Central memory CD8-positive, alpha-beta T cell (primary cell): ENCODE measurements around the gene CMPK1.

Experiments
- ATAC-seq: fragments of 150-1000 bp; cut with Tn5 transposase; replicated peaks from 2 replicates; pipeline ENCODE4 v1.10.0; 2022; ENCODE audit warnings: mild to moderate bottlenecking, moderate FRiP score, moderate number of reproducible peaks; ENCODE audit not compliant: poor library complexity, severe bottlenecking; ENCODE audit errors: extremely low read depth
- DNase-seq, 2 donors: peaks; one replicate each; pipeline ENCODE4 v3.0.0; 2021; ENCODE audit warnings: low spot score in 2 of 2
- H3K27ac Mint-ChIP-seq: one replicate; pipeline ENCODE4 v1.8.0; 2022; ENCODE audit warnings: low read depth, mild to moderate bottlenecking, moderate library complexity, mixed read lengths
- H3K27me3 Mint-ChIP-seq: one replicate; pipeline ENCODE4 v1.8.0; 2022; ENCODE audit warnings: mixed read lengths
- H3K36me3 Mint-ChIP-seq: one replicate; pipeline ENCODE4 v1.8.0; 2022; ENCODE audit warnings: mild to moderate bottlenecking, moderate library complexity, mixed read lengths; ENCODE audit not compliant: insufficient read depth
- H3K4me1 Mint-ChIP-seq: one replicate; pipeline ENCODE4 v1.8.0; 2022; ENCODE audit warnings: mixed read lengths
- H3K4me3 Mint-ChIP-seq: one replicate; pipeline ENCODE4 v1.8.0; 2022; ENCODE audit warnings: mild to moderate bottlenecking, moderate library complexity, mixed read lengths
- H3K9me3 Mint-ChIP-seq: one replicate; pipeline ENCODE4 v1.8.0; 2022; ENCODE audit warnings: mixed read lengths

Gene CMPK1

GRCh38 chr1:47386268-47386667, 52.7 kb downstream of the CMPK1 start:
- Mint-ChIP-seq H3K4me1 (no peaks in the 10 kb centered on the region), H3K36me3 (peaks cover 8% of the 10 kb centered on the region), H3K4me3 (no peak overlapping the region), H3K27ac (no peak overlapping the region), H3K9me3 (no peaks in the 10 kb centered on the region), H3K27me3 (no peaks in the 10 kb centered on the region)
- ATAC-seq (no peak), DNase-seq (no peak)

GRCh38 chr1:47388030-47388890, 54.7 kb downstream of the CMPK1 start:
- Mint-ChIP-seq H3K27me3 (no peaks in the 10 kb centered on the region), H3K4me3 (no peak overlapping the region), H3K4me1 (no peaks in the 10 kb centered on the region), H3K27ac (no peak overlapping the region), H3K36me3 (peaks cover 6% of the 10 kb centered on the region), H3K9me3 (no peaks in the 10 kb centered on the region)
- ATAC-seq (no peak), DNase-seq (no peak)

GRCh38 chr1:47388891-47389238, 55.3 kb downstream of the CMPK1 start:
- Mint-ChIP-seq H3K9me3 (no peaks in the 10 kb centered on the region), H3K27ac (no peak overlapping the region)

GRCh38 chr1:47389731-47390130, 56.1 kb downstream of the CMPK1 start:
- DNase-seq (no peak), ATAC-seq (no peak)
- Mint-ChIP-seq H3K27me3 (no peaks in the 10 kb centered on the region), H3K27ac (no peak overlapping the region), H3K4me3 (no peak overlapping the region), H3K36me3 (peaks cover 4% of the 10 kb centered on the region), H3K9me3 (no peaks in the 10 kb centered on the region), H3K4me1 (no peaks in the 10 kb centered on the region)

More at GRCh38 chr1:47388891-47389238, 55.3 kb downstream of the CMPK1 start:
- ATAC-seq (no peak), DNase-seq (peak in 1 of 2 donors; percentile 18)
- Mint-ChIP-seq H3K36me3 (peaks cover 4% of the 10 kb centered on the region), H3K4me3 (no peak overlapping the region), H3K27me3 (no peaks in the 10 kb centered on the region), H3K4me1 (no peaks in the 10 kb centered on the region)

- H3K4me3 Mint-ChIP-seq = no peak overlapping the region
- H3K27ac Mint-ChIP-seq = no peak overlapping the region
- H3K27me3 Mint-ChIP-seq = peaks cover 9% of the 10 kb centered on the region
- DNase-seq (no peak), ATAC-seq (no peak)
- H3K4me1 Mint-ChIP-seq = no peaks in the 10 kb centered on the region
- H3K36me3 Mint-ChIP-seq = peaks cover 2% of the 10 kb centered on the region
- no peaks in the 10 kb centered on the region for H3K9me3 Mint-ChIP-seq
Measured at GRCh38 chr1:47390843-47391242, 57.3 kb downstream of the CMPK1 start.

- no peak for DNase-seq
- no peak for ATAC-seq
- H3K4me3 Mint-ChIP-seq = no peak overlapping the region
- H3K36me3 Mint-ChIP-seq = peaks cover 2% of the 10 kb centered on the region
- H3K4me1 Mint-ChIP-seq = no peaks in the 10 kb centered on the region
- H3K27ac Mint-ChIP-seq = no peak overlapping the region
- H3K9me3 Mint-ChIP-seq = no peaks in the 10 kb centered on the region
- H3K27me3 Mint-ChIP-seq = peaks cover 19% of the 10 kb centered on the region
Measured at GRCh38 chr1:47393141-47393540, 59.6 kb downstream of the CMPK1 start.

GRCh38 chr1:47395433-47395832, 61.8 kb downstream of the CMPK1 start:
- Mint-ChIP-seq H3K4me3 (no peak overlapping the region), H3K27ac (no peak overlapping the region), H3K36me3 (no peaks in the 10 kb centered on the region), H3K9me3 (no peaks in the 10 kb centered on the region), H3K4me1 (no peaks in the 10 kb centered on the region), H3K27me3 (peaks cover 19% of the 10 kb centered on the region)
- DNase-seq (no peak), ATAC-seq (no peak)

GRCh38 chr1:47396671-47397196, 63.1 kb downstream of the CMPK1 start:
- no peak for ATAC-seq
- peaks cover 32% of the 10 kb centered on the region for H3K27me3 Mint-ChIP-seq
- H3K4me3 Mint-ChIP-seq = no peak overlapping the region

GRCh38 chr1:47399138-47399845, 65.7 kb downstream of the CMPK1 start:
- Mint-ChIP-seq H3K4me3 (no peak overlapping the region), H3K27me3 (peaks cover 52% of the 10 kb centered on the region), H3K9me3 (no peaks in the 10 kb centered on the region), H3K27ac (no peak overlapping the region), H3K4me1 (no peaks in the 10 kb centered on the region), H3K36me3 (no peaks in the 10 kb centered on the region)
- DNase-seq (no peak), ATAC-seq (no peak)

More at GRCh38 chr1:47396671-47397196, 63.1 kb downstream of the CMPK1 start:
- no peaks in the 10 kb centered on the region for H3K36me3 Mint-ChIP-seq
- no peaks in the 10 kb centered on the region for H3K4me1 Mint-ChIP-seq
- H3K27ac Mint-ChIP-seq = no peak overlapping the region
- H3K9me3 Mint-ChIP-seq = no peaks in the 10 kb centered on the region
- DNase-seq = no peak

GRCh38 chr1:47399846-47400155, 66.2 kb downstream of the CMPK1 start:
- peaks cover 53% of the 10 kb centered on the region for H3K27me3 Mint-ChIP-seq
- no peak for DNase-seq
- no peak overlapping the region for H3K4me3 Mint-ChIP-seq
- no peak for ATAC-seq
- H3K36me3 Mint-ChIP-seq = no peaks in the 10 kb centered on the region
- no peak overlapping the region for H3K27ac Mint-ChIP-seq
- H3K4me1 Mint-ChIP-seq = no peaks in the 10 kb centered on the region
- H3K9me3 Mint-ChIP-seq = no peaks in the 10 kb centered on the region

- Mint-ChIP-seq H3K4me3 (no peak overlapping the region), H3K36me3 (no peaks in the 10 kb centered on the region), H3K9me3 (no peaks in the 10 kb centered on the region), H3K27me3 (peaks cover 62% of the 10 kb centered on the region), H3K4me1 (no peaks in the 10 kb centered on the region), H3K27ac (no peak overlapping the region)
- ATAC-seq (no peak), DNase-seq (no peak)
Measured at GRCh38 chr1:47401761-47402160, 68.2 kb downstream of the CMPK1 start.

- H3K4me1 Mint-ChIP-seq = no peaks in the 10 kb centered on the region
- ATAC-seq (no peak), DNase-seq (no peak)
- no peaks in the 10 kb centered on the region for H3K9me3 Mint-ChIP-seq
- no peak overlapping the region for H3K4me3 Mint-ChIP-seq
- peaks cover 54% of the 10 kb centered on the region for H3K27me3 Mint-ChIP-seq
- no peaks in the 10 kb centered on the region for H3K36me3 Mint-ChIP-seq
- H3K27ac Mint-ChIP-seq = no peak overlapping the region
Measured at GRCh38 chr1:47402591-47402990, 69.0 kb downstream of the CMPK1 start.
